KOPT-K1 (cell line): ENCODE results near the gene FLCN.
"Not testable (repeated sequence)": the region's sequence is repeated elsewhere in the genome, so short reads cannot be mapped to it uniquely, and the experiment has no call there.

Experiments
- H3K27ac ChIP-seq: fragments of 200-600 bp; sonication (generic); 2 replicates; pipeline ENCODE4 v1.5.1; 2016; ENCODE audit warnings: antibody characterized with exemption, mild to moderate bottlenecking, low read depth, low read length; ENCODE audit not compliant: poor library complexity, severe bottlenecking
- H3K36me3 ChIP-seq: fragments of 200-600 bp; sonication (generic); 2 replicates; pipeline ENCODE4 v1.5.1; 2017; ENCODE audit warnings: antibody characterized with exemption, mild to moderate bottlenecking, low read length, moderate library complexity; ENCODE audit not compliant: insufficient read depth
- H3K9me3 ChIP-seq: fragments of 200-600 bp; sonication (generic); 2 replicates; pipeline ENCODE4 v1.5.1; 2017; ENCODE audit warnings: antibody characterized with exemption, low read length, mild to moderate bottlenecking; ENCODE audit not compliant: insufficient read depth, poor library complexity, severe bottlenecking

FLCN gene

DNA sequence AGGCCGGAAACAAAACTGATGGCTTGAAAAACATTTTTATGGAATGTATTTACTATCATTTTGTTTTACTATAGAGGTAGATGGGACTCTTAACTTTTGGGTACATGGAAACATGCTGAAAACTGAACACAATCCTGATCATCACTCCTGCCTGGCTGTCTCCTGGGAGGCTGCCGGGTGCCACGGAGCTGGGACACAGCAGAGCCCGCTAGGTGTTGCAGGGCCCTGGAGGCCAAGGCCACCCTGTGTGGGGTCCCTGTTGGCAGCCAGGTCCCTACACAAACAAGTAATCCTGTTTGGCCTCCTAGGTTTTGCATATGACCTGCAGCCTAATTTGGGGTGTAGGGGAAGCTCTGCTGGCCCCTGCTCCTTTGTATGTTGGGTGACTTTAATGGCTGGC is 48.4 kb downstream of the FLCN start:
- H3K9me3 ChIP-seq = no peaks in the 10 kb centered on the region
- H3K36me3 ChIP-seq = peaks cover 45% of the 10 kb centered on the region
- no peak overlapping the region for H3K27ac ChIP-seq

DNA sequence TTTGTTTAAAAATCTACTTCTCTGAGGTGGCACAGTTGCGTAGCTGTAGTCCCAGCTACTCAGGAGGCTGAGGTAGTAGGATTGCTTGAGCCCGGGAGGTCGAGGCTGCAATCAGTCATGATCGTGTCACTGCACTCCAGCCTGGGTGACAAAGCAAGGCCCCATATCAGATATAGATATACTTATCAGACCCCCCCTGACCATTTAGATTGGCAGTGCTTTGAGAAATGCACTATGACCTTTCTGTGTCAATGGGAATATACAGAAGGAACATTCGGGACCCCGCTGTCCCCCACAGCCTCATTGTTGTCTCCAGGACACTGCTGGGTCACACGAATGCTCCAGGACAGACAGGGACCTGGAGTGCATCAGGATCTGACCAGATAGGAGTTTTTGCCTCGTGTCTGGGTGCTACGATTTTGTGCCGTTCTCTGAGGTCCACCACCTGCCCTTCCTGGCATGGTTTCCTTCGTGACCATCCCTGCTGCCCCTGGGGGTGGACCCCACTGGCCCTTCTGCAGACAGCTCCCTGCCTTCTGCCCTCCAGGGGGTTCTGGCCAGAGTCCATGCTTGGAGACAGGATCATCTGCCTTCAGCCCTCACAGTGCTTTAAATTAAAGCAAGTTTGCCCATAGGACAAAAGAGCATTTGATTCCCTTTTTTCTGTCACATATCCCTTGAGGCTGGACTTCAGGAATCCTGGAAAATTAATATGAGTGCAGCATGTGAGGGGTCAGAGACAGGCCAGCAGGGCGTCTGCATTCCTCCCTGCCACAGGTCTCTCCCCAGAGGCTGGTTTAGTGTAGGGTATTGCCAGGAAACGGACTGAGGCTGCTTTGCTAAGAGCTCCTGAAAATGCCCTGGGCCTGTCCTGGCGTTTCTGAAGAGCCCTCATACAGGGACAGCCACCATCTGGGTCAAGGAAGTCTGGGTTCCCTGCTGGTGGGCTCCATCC is 50.1 kb downstream of the FLCN start:
- Histone ChIP-seq H3K36me3 (peaks cover 57% of the 10 kb centered on the region), H3K27ac (no peak overlapping the region)

DNA sequence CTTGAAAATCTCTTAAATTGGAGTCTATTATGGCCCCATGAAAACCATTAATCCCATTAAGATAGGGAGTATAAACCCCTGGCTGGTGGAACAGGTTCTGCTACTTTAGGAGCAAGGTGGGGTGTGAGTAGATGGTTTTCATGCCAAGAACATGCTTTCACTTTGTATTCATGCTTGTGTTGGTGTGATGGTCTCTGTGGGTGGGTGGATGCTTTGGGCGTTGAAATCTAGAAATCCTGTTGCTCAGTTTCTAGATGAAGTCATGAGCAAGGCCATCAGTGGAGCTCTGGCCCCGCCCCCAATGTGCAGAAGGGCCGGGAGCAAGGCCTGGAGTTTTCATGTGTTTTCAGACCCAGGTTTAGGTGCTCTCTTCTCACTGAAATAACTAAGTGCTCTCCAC is 50.9 kb downstream of the FLCN start:
- Histone ChIP-seq H3K9me3 (no peaks in the 10 kb centered on the region), H3K36me3 (peaks cover 64% of the 10 kb centered on the region), H3K27ac (no peak overlapping the region)

More for the DNA sequence above, 50.1 kb downstream of the FLCN start:
- H3K9me3 ChIP-seq = no peaks in the 10 kb centered on the region

DNA sequence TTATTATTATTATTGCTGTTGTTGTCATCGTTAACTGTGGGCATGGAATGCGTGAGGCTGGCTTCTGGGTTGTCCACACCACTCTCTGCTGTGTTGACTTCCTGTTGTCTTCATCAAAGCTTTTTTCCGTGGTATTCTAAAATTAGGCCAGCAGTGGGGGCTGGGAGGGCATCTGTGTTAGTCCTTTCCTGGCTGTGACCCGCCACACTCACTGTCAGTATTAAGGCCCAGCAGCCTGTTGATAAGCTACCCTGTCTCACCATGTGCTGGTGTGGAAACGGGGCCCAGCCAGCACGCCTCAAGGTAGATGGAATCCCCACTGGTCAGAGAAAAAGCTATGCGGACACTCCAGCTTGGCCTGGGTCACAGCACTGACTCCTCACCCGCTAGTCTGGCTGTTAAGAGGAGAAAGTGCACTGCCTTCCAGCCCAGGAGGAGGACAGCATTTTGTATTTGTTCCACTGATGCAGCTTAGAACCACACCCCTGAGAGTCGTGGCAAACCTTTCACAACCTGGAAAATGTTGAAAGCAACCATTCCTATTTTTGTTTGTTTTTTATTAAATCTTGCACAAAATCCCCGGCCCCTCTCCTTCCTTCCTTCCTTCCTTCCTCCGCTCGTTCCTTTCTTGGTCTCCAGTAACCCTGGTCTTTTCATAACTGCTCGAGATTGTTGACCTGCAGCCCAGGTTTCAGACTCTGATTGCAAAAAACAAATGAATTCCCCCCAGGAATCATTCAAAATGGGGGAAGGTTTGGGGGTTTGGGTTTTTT is 51.8 kb downstream of the FLCN start:
- H3K9me3 ChIP-seq, H3K27ac ChIP-seq: not testable (repeated sequence)
- peaks cover 73% of the 10 kb centered on the region for H3K36me3 ChIP-seq

DNA sequence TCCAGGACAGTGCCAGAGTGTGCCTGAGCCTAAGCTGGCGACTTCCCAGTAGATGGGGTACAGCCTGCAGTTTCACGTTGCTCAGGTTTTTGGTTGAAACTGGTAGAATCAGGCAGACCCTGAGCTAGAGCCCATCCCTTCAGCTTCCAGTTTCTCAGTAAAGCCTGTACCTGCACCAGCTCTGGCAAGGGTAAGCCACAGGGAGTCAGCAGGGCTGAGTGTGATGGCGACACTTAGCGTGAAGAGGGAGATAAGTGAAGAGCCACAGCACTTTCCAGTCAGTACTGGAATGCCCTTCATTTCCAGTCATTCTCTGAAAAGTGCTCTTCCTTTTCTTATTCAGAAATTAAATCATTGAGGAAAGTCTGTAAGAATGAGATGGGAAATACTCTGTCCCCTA is 53.2 kb downstream of the FLCN start:
- Histone ChIP-seq H3K36me3 (peaks cover 82% of the 10 kb centered on the region), H3K9me3 (no peaks in the 10 kb centered on the region), H3K27ac (no peak overlapping the region)

DNA sequence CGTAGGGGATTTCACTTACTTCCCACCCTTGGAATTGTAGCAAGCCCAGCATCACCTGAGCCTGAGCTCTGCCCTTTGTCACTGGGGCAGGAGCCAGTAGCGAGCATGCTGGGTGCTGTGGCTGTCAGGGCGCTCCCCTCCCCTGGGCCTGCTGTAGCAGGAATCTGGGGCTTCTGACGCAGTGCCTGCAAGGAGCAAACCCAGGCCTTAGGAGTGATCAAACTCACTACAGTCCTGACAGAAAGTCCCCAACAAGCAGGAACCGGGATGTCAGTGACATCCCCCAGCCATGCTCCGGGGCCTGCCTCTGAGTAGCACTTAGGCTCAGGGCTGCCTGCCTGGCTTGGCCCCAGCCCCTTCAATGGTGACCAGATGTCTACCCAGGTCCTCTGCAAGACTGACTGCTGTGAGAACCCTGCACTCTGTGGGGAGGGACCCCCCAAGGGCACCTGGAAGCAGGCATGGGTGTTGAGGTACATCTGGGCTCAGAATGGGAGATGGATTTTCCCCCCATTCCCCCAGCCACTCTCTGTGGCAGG is 54.3 kb downstream of the FLCN start:
- Histone ChIP-seq H3K27ac (no peak overlapping the region), H3K36me3 (peaks cover 84% of the 10 kb centered on the region), H3K9me3 (no peaks in the 10 kb centered on the region)

DNA sequence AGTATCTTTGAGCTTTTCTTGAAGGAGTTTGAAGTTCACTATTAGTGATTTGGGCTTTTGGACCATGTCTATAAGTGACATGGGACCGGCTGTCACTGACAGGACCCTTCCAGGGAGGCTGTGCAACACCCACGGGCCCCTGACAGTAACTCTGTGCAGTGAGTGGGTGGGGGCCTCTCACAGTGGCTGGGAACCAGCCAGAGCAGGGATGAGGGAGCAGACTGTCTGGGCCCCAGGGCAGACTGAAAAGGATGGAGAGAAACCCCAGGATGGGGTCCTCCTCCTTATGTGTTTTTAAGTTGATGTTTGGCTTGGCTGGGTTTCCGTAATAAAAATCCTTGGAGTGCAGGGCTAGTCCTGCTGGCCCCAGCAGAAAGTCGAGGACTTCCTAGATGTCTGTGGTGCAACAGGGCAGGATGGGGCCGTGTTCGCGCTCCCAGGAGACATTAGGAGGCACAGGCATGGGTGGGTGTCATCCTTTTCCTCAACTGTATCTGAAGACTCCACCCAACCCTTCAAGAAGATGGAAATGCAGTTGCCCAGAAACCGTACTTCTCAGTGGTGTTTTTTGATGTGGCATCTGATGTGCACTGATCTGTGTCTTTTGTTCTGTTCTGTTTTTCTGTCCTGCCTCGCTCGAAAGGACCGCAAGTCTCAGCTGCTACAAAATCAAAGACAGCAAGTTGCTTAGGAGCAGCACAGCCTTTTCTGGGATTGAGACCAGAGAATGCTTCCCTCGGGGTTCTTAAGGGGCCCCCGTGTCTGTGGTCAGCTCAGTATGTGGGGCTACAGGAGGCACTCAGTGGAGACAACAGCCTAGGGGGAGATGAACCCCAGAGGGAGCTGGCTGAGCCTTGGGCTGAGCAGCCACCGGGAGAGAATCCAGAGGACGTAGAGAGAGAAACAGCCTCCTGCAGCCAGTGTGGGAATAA is 55.0 kb downstream of the FLCN start:
- peaks cover 84% of the 10 kb centered on the region for H3K36me3 ChIP-seq
- H3K9me3 ChIP-seq = no peaks in the 10 kb centered on the region
- H3K27ac ChIP-seq = peak overlapping the region; percentile 35

DNA sequence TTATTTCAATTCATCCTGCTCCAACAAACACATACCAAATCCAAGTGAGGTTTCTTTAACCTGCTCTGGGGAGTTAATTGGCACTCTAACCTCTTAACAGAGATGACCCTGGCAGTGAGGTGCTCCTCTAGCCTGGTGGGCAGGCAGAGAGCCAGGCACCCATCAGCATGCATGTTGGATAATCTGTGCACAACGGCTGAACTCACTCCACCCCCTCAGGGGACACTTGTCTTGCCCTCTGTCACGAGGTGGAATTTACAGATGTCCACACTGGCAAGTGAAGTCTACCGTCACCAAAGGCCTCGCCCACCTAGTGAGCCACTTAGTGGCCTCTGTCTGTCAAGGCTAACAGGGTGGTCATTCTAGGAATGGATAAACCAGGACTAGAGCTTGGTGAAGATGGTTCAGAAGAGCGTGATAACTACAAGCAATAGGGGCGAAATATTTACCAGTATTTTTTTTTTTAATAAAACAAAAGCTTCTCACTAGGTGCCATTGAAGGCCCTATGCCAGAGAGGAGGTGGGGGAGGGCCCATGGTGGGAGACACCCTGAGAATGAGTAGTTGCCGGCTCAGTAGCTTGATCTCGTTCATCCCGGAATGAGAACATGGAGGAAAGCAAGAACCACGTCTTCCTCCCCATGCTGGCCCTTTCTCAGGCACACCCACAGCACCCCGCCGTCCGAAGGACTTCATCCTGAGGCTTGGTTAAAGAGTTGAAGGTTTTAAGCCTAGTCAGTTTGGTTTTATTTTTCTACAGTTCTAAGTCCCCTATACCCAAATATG is 56.0 kb downstream of the FLCN start:
- Histone ChIP-seq H3K36me3 (peaks cover 85% of the 10 kb centered on the region), H3K9me3 (no peaks in the 10 kb centered on the region), H3K27ac (no peak overlapping the region)

DNA sequence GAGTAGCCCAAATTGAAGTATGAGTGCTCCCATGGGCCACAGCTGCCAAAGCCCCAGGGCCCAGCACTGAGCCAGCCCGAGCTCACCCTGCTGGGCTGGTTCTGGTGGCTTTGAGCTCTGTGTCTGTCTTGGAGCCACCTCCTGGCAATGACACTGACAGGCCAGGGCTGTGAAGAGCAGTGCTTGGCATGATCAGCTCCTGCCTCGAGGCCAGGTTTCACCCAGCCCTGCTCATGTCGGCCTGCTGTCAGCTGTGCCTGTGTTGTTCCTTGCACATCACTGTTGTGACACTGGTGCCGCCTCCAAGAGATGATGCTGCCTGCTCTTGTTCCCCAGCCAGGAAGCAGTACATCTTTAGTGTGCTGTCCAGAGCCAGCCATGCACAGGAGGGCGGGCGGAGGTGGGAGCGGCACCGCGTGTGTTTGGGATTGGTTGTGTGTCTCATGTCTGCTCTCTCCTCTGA is 56.8 kb downstream of the FLCN start:
- Histone ChIP-seq H3K27ac (no peak overlapping the region), H3K9me3 (no peaks in the 10 kb centered on the region), H3K36me3 (peaks cover 87% of the 10 kb centered on the region)

DNA sequence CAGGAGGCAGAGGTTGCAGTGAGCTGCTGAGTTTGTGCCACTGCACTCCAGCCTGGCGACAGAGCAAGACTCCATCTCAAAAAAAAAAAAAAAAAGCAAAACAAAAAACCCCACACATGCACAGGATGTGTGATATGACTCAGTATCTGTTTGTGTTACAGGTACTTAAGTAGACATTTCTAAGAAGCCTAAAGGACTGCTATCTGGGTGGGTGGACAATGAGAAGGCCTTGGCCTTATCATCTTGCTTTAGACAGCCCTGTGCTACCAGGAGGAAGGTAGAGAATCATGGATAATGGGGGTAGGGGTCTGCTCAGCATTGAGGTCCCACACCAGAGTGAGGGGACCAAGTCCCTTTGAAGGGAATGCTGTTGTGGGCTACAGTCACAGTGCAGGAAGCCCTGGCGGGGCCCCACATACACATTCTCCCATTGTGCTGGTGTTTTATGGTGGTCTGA is 57.6 kb downstream of the FLCN start:
- Histone ChIP-seq H3K36me3 (peaks cover 91% of the 10 kb centered on the region), H3K27ac (no peak overlapping the region), H3K9me3 (no peaks in the 10 kb centered on the region)

DNA sequence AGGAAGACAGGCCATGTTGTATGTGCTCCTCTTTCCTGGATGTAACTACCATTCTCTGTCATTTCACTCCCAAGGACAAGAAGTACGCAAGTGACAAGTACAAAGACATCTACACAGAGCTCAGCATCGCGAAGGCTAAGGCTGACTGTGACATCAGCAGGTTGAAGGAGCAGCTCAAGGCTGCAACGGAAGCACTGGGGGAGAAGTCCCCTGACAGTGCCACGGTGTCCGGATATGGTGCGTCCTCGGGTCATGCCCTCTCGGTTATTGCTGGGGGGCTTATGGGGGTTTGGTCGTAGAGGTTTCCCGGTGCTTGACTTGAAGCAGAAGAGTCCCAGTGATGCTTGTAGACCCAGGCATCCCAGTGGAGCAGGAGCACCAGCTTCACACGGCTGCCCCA is 59.8 kb downstream of the FLCN start:
- H3K36me3 ChIP-seq = peaks cover 93% of the 10 kb centered on the region

DNA sequence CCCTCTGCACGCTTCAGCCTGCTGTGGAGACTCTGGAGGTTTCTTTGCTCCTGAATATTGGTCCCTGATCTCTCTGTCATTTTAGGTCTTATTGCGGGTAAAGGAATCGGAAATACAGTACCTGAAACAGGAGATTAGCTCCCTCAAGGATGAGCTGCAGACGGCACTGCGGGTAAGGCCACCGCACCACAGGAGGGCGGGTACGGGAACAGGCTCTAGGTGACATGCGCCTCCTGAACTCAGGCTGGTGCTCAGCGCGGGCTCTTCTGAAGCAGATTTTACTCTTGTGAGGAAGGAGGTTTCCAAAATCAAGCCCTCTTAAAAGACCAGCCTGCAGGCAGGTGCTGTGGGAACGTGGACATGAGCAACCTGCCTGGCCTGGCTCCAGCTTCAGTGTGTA is 60.6 kb downstream of the FLCN start:
- peaks cover 97% of the 10 kb centered on the region for H3K36me3 ChIP-seq

More for the DNA sequence above, 59.8 kb downstream of the FLCN start:
- no peak overlapping the region for H3K27ac ChIP-seq
- H3K9me3 ChIP-seq = no peaks in the 10 kb centered on the region

DNA sequence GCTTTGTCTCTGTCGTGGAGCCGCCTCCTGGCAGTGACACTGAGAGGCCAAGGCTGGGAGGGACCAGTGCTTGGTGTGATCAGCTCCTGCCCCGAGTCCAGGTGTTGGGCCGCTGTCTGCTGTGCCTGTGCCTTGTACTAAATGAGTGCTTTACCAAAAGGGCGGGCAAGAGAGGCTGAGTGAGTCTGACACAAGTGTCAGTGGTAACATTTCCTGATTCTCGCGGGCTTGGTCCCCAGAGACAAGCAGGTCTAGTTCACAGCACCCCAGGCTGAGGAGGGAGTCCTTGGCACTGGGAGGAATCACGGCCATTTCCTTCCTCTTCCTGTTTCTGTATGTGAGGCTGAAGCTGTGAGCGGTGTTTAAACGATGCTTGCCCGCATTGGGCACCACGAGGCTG is 61.1 kb downstream of the FLCN start:
- Histone ChIP-seq H3K36me3 (peaks cover 97% of the 10 kb centered on the region), H3K27ac (no peak overlapping the region), H3K9me3 (no peaks in the 10 kb centered on the region)

More for the DNA sequence above, 60.6 kb downstream of the FLCN start:
- Histone ChIP-seq H3K27ac (no peak overlapping the region), H3K9me3 (no peaks in the 10 kb centered on the region)

DNA sequence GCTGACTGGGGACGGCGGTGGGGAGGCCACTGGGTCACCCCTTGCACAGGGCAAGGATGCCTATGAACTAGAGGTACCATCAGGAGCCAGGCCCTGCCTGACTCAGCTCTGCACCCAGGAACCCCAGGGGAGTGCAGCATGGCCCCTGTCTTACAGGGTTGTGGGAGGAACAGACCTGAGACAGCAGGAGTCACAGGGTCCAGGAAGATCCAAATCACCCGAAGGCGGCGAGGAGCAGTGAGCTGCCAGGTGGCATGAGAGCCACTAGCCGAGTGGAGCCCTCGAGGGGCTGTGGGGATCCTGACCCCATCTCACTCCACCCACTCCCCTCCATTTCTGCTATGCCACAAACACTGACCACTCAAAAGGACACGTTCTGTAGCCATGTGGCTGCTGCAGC is 61.6 kb downstream of the FLCN start:
- no peaks in the 10 kb centered on the region for H3K9me3 ChIP-seq
- H3K36me3 ChIP-seq = peaks cover 97% of the 10 kb centered on the region
- no peak overlapping the region for H3K27ac ChIP-seq
